WERI-Rb-1 (cell line): Measurements from ENCODE around the gene ZSWIM9.
"Not testable (repeated sequence)": the region's sequence is repeated elsewhere in the genome, so short reads cannot be mapped to it uniquely, and the experiment has no call there.

Experiments used
- DNase-seq: peaks from one replicate; pipeline ENCODE4 v3.0.0-alpha.2; 2020
- H3K27ac ChIP-seq: fragments of 250-450 bp; sonication (Bioruptor Pico); 2 replicates; pipeline ENCODE4 v1.5.1; 2020; ENCODE audit warnings: mild to moderate bottlenecking, moderate library complexity
- H3K27me3 ChIP-seq: fragments of 250-450 bp; sonication (Bioruptor Pico); 2 replicates; pipeline ENCODE4 v1.5.1; 2021; ENCODE audit warnings: mild to moderate bottlenecking, low read depth, moderate library complexity; ENCODE audit not compliant: insufficient read depth, severe bottlenecking
- H3K36me3 ChIP-seq: fragments of 250-450 bp; sonication (Bioruptor Pico); 2 replicates; pipeline ENCODE4 v1.5.1; 2020; ENCODE audit warnings: mild to moderate bottlenecking, moderate library complexity
- H3K4me3 ChIP-seq: 2 replicates; pipeline ENCODE4 v1.5.1; 2011; ENCODE audit warnings: low read depth, mild to moderate bottlenecking, control low read depth, low read length
- H3K9me3 ChIP-seq: fragments of 250-450 bp; sonication (Bioruptor Pico); 2 replicates; pipeline ENCODE4 v1.5.1; 2021; ENCODE audit warnings: mild to moderate bottlenecking, moderate library complexity; ENCODE audit not compliant: severe bottlenecking
- CTCF ChIP-seq: IDR thresholded peaks from 2 replicates; pipeline ENCODE4 v1.5.1; 2011; ENCODE audit warnings: low read depth, mild to moderate bottlenecking, control low read depth, inconsistent platforms, low read length

The ZSWIM9 gene

GRCh38 chr19:48210005-48210404 lies 39.5 kb downstream of the ZSWIM9 start:
- no peak overlapping the region for H3K4me3 ChIP-seq
- H3K27me3 ChIP-seq = no peaks in the 10 kb centered on the region
- H3K36me3 ChIP-seq = no peaks in the 10 kb centered on the region; the same call in none of the 2 replicates
- no peaks in the 10 kb centered on the region for H3K9me3 ChIP-seq
- no peak for TF ChIP-seq CTCF
- H3K27ac ChIP-seq = no peak overlapping the region
- DNase-seq = no peak

GRCh38 chr19:48213959-48214358 lies 43.5 kb downstream of the ZSWIM9 start:
- H3K9me3 ChIP-seq = no peaks in the 10 kb centered on the region
- no peaks in the 10 kb centered on the region; the same call in 1 of the 2 replicates for H3K36me3 ChIP-seq
- no peak for DNase-seq
- H3K27ac ChIP-seq = no peak overlapping the region
- no peaks in the 10 kb centered on the region for H3K27me3 ChIP-seq
- no peak for TF ChIP-seq CTCF
- no peak overlapping the region for H3K4me3 ChIP-seq

- Histone ChIP-seq H3K9me3 (no peaks in the 10 kb centered on the region), H3K4me3 (no peak overlapping the region), H3K36me3 (no peaks in the 10 kb centered on the region; the same call in 1 of the 2 replicates), H3K27ac (no peak overlapping the region), H3K27me3 (no peaks in the 10 kb centered on the region)
- no peak for DNase-seq
- TF ChIP-seq CTCF = no peak
These were observed 46.5 kb downstream of the ZSWIM9 start for GRCh38 chr19:48216933-48217332.

- H3K27ac ChIP-seq = no peak overlapping the region
- no peak for DNase-seq
- no peaks in the 10 kb centered on the region for H3K27me3 ChIP-seq
- TF ChIP-seq CTCF = no peak
- H3K36me3 ChIP-seq = no peaks in the 10 kb centered on the region; the same call in 1 of the 2 replicates
- H3K4me3 ChIP-seq = no peak overlapping the region
- no peaks in the 10 kb centered on the region for H3K9me3 ChIP-seq
These were observed 48.5 kb downstream of the ZSWIM9 start for GRCh38 chr19:48218997-48219396.

- H3K9me3 ChIP-seq, H3K27ac ChIP-seq, H3K36me3 ChIP-seq, DNase-seq, H3K4me3 ChIP-seq, H3K27me3 ChIP-seq: not testable (repeated sequence)
These were observed 50.3 kb downstream of the ZSWIM9 start for GRCh38 chr19:48220784-48221183.

- no peaks in the 10 kb centered on the region; the same call in 1 of the 2 replicates for H3K36me3 ChIP-seq
- TF ChIP-seq CTCF = no peak
- H3K27ac ChIP-seq = no peak overlapping the region
- no peaks in the 10 kb centered on the region for H3K9me3 ChIP-seq
- no peak for DNase-seq
- no peaks in the 10 kb centered on the region for H3K27me3 ChIP-seq
- no peak overlapping the region for H3K4me3 ChIP-seq
These were observed 51.1 kb downstream of the ZSWIM9 start for GRCh38 chr19:48221628-48222027.
